Sigmoid colon (tissue), 7 donors: ENCODE results near the gene ATF6B. TPM values are rescaled to one million over a fixed set of nuclear protein-coding genes. Genes with fewer than 3 reads are reported as not detected.
A peak's percentile ranks its signal among the peaks of the same experiment; 100 is the strongest.

Source experiments
- DNase-seq: peaks from one replicate; pipeline ENCODE4 v3.0.0-alpha.2; 2019
- H3K27ac ChIP-seq, 4 donors: fragments of 200-600 bp; sonication (generic); one replicate each; pipeline ENCODE4 v1.5.1; 2016 to 2019; ENCODE audit warnings: mild to moderate bottlenecking in 1 of 4
- H3K27me3 ChIP-seq, 3 donors: fragments of 200-600 bp; sonication (generic); one replicate each; pipeline ENCODE4 v1.5.1; 2019; ENCODE audit warnings: mild to moderate bottlenecking in 1 of 3
- H3K36me3 ChIP-seq, 4 donors: fragments of 200-600 bp; sonication (generic); one replicate each; pipeline ENCODE4 v1.5.1; 2016 to 2019
- H3K4me1 ChIP-seq, 4 donors: fragments of 200-600 bp; sonication (generic); one replicate each; pipeline ENCODE4 v1.5.1; 2017 to 2019
- H3K4me3 ChIP-seq, 4 donors: fragments of 200-600 bp; sonication (generic); one replicate each; pipeline ENCODE4 v1.5.1; 2017 to 2019; ENCODE audit warnings: mild to moderate bottlenecking in 2 of 4, moderate library complexity in 1 of 4
- H3K9me3 ChIP-seq, 4 donors: fragments of 200-600 bp in 3 of 4; sonication (generic) in 3 of 4; one replicate each; pipeline versions ENCODE4 v1.5.1 to v1.6.1; 2013 to 2019
- EP300 ChIP-seq, 4 donors: sonication (generic); formaldehyde crosslinking; IDR thresholded peaks; one replicate each; pipeline ENCODE4 v1.6.1; 2017; ENCODE audit warnings: antibody characterized with exemption in 4 of 4
- POLR2A ChIP-seq, 2 donors: fragments of 450-650 bp; IDR thresholded peaks; one replicate each; pipeline ENCODE4 v1.6.1; 2016; ENCODE audit warnings: antibody characterized with exemption in 2 of 2, mild to moderate bottlenecking in 2 of 2, moderate library complexity in 2 of 2
- POLR2AphosphoS5 ChIP-seq, 4 donors: sonication (generic); formaldehyde crosslinking; IDR thresholded peaks; one replicate each; pipeline ENCODE4 v1.6.1; 2017; ENCODE audit warnings: antibody characterized with exemption in 4 of 4
- WGBS, 2 donors: extraction: QIAGEN DNeasy Blood & Tissue Kit; methylation state at CpG; one replicate each; pipeline ENCODE4 v1.1.7; 2013; 5-methylcytosine and 5-hydroxymethylcytosine counted together
- intact Hi-C: fragments of 100-400 bp; cut with DNase I; formaldehyde crosslinking; loops from one replicate; pipeline ENCODE4 v1.15.1; 2023
- polyA plus RNA-seq, 3 donors: library from polyadenylated mRNA; stranded (reverse); fragments of 200-250 nt; gene quantifications; one replicate each; pipeline ENCODE4 v1.2.3, GENCODE V29; 2013
- total RNA-seq, 4 donors: library from RNA; depleted of rRNA; stranded (reverse); fragments of >200 nt; gene quantifications; one replicate each; pipeline ENCODE4 v1.1.0, GENCODE V29; 2016
- TF ChIP-seq, protein P1 (sequence below), 4 experiments: fragments of 450-650 bp in 3 of 4; fragments of 200-600 bp in 1 of 4; IDR thresholded peaks; one replicate each; pipeline ENCODE4 v1.5.1; 2016 to 2019; ENCODE audit warnings: antibody characterized with exemption in 4 of 4, mild to moderate bottlenecking in 3 of 4, moderate library complexity in 2 of 4
- donor health status: healthy with polysubstance abuse.
- donor health status: Bipolar disorder and iron deficiency.
- donor health status: healthy.

The ATF6B gene
- total and polyA plus RNA-seq, 7 donors, result 10.9 to 93.6 (median 24.6) TPM

GRCh38 chr6:32118782-32119628 lies 9.0 kb downstream of the ATF6B start:
- DNase-seq, result peak; percentile 96
- H3K4me1 ChIP-seq, result peaks cover 0 to 18% (median 16%) of the 10 kb centered on the region in 4 donors
- intact Hi-C loops, result loop anchor here (1.0 to 10.0 kb wide), 3 partner anchors 35 to 123 kb away; partner anchors contain the start of gene PPT2
- H3K4me3 ChIP-seq, result no peak overlapping the region
- H3K27ac ChIP-seq, result peak overlapping the region; percentile 52 to 69 (median 63)
- H3K36me3 ChIP-seq, result peaks cover 36 to 88% (median 64%) of the 10 kb centered on the region in 4 donors
- no peaks in the 10 kb centered on the region for H3K27me3 ChIP-seq
- 7 to 26% methylated on average over 17 of the region's 17 CpGs for WGBS, 2 donors
- no peaks in the 10 kb centered on the region for H3K9me3 ChIP-seq
- peak in 2 of 4 donors; percentile 34 to 46 for TF ChIP-seq POLR2AphosphoS5 (IDR thresholded peaks at IDR 0.05)
- no peak for TF ChIP-seq EP300 (IDR thresholded peaks at IDR 0.05)
- no peak for TF ChIP-seq POLR2A (IDR thresholded peaks at IDR 0.05)
- TF ChIP-seq, protein P1, sequence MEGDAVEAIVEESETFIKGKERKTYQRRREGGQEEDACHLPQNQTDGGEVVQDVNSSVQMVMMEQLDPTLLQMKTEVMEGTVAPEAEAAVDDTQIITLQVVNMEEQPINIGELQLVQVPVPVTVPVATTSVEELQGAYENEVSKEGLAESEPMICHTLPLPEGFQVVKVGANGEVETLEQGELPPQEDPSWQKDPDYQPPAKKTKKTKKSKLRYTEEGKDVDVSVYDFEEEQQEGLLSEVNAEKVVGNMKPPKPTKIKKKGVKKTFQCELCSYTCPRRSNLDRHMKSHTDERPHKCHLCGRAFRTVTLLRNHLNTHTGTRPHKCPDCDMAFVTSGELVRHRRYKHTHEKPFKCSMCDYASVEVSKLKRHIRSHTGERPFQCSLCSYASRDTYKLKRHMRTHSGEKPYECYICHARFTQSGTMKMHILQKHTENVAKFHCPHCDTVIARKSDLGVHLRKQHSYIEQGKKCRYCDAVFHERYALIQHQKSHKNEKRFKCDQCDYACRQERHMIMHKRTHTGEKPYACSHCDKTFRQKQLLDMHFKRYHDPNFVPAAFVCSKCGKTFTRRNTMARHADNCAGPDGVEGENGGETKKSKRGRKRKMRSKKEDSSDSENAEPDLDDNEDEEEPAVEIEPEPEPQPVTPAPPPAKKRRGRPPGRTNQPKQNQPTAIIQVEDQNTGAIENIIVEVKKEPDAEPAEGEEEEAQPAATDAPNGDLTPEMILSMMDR (IDR thresholded peaks at IDR 0.05), result peak; percentile 77 to 93 (median 90)

GRCh38 chr6:32117461-32117860 lies 10.6 kb downstream of the ATF6B start:
- H3K9me3 ChIP-seq, result no peaks in the 10 kb centered on the region
- 94 to 95% methylated on average over 9 of the region's 9 CpGs for WGBS, 2 donors
- intact Hi-C loops, result loop anchor here (5.0 to 10.0 kb wide), 2 partner anchors 73 to 125 kb away; no protein-coding TSS in a partner anchor
- DNase-seq, result no peak
- no peak for TF ChIP-seq EP300 (IDR thresholded peaks at IDR 0.05)
- TF ChIP-seq, protein P1 (IDR thresholded peaks at IDR 0.05), result no peak
- no peak for TF ChIP-seq POLR2AphosphoS5 (IDR thresholded peaks at IDR 0.05)
- TF ChIP-seq POLR2A (IDR thresholded peaks at IDR 0.05), result no peak
- H3K4me1 ChIP-seq, result peaks cover 0 to 33% (median 31%) of the 10 kb centered on the region in 4 donors
- peaks cover 32 to 73% (median 55%) of the 10 kb centered on the region in 4 donors for H3K36me3 ChIP-seq
- H3K27me3 ChIP-seq, result no peaks in the 10 kb centered on the region
- peak overlapping the region in 1 of 4 donors; percentile 14 for H3K27ac ChIP-seq
- no peak overlapping the region for H3K4me3 ChIP-seq

GRCh38 chr6:32116674-32117073 lies 11.4 kb downstream of the ATF6B start:
- Histone ChIP-seq H3K9me3 (no peaks in the 10 kb centered on the region), H3K4me3 (no peak overlapping the region), H3K4me1 (peaks cover 0 to 41% (median 39%) of the 10 kb centered on the region in 4 donors), H3K36me3 (peaks cover 32 to 65% (median 51%) of the 10 kb centered on the region in 4 donors), H3K27me3 (no peaks in the 10 kb centered on the region), H3K27ac (peak overlapping the region in 1 of 4 donors; percentile 77)
- 91% methylated on average over 7 of the region's 7 CpGs for WGBS, 2 donors
- TF ChIP-seq EP300 (IDR thresholded peaks at IDR 0.05) (no peak), POLR2A (IDR thresholded peaks at IDR 0.05) (no peak)
- TF ChIP-seq, protein P1 (IDR thresholded peaks at IDR 0.05), result peak in 1 of 4 experiments; percentile 7
- intact Hi-C loops, result loop anchor here (5.0 to 10.0 kb wide), 2 partner anchors 72 to 126 kb away; no protein-coding TSS in a partner anchor
- DNase-seq, result no peak

- WGBS, 2 donors, result 88 to 92% methylated on average over 6 of the region's 6 CpGs
- no peak for TF ChIP-seq POLR2AphosphoS5 (IDR thresholded peaks at IDR 0.05)
- TF ChIP-seq, protein P1 (IDR thresholded peaks at IDR 0.05), result no peak
- no peak for TF ChIP-seq EP300 (IDR thresholded peaks at IDR 0.05)
- no peak for TF ChIP-seq POLR2A (IDR thresholded peaks at IDR 0.05)
- DNase-seq, result no peak
- Histone ChIP-seq H3K4me1 (peaks cover 0 to 51% (median 49%) of the 10 kb centered on the region in 4 donors), H3K4me3 (no peak overlapping the region), H3K9me3 (no peaks in the 10 kb centered on the region), H3K36me3 (peaks cover 25 to 54% (median 41%) of the 10 kb centered on the region in 4 donors), H3K27ac (peak overlapping the region in 2 of 4 donors; percentile 77 to 80), H3K27me3 (no peaks in the 10 kb centered on the region)
- intact Hi-C loops, result loop anchor here (5.0 to 10.0 kb wide), 2 partner anchors 71 to 127 kb away; no protein-coding TSS in a partner anchor
Measured at GRCh38 chr6:32115623-32116022, 12.4 kb downstream of the ATF6B start.
